ENCODE results near the gene OLFM1.

DNA sequence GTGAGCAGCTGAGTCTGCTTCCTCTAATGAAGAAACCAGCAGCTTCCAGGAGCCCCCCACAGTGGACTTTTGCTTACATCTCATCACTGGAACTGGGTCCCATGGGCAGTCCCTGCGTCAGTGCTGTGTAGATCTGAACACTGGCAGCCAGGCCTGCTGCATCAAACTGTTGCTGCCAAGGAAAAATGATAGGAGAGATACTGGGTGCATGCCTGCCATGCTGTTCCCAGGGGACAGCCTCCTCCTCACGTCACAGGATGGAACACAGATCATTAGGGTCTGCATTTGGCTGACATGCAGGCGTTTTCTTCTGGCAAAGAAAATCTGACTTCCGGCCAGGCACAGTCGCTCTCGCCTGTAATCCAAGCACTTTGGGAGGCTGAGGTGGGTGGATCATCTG is 67.9 kb downstream of the OLFM1 start:
- TF ChIP-seq, protein P1, sequence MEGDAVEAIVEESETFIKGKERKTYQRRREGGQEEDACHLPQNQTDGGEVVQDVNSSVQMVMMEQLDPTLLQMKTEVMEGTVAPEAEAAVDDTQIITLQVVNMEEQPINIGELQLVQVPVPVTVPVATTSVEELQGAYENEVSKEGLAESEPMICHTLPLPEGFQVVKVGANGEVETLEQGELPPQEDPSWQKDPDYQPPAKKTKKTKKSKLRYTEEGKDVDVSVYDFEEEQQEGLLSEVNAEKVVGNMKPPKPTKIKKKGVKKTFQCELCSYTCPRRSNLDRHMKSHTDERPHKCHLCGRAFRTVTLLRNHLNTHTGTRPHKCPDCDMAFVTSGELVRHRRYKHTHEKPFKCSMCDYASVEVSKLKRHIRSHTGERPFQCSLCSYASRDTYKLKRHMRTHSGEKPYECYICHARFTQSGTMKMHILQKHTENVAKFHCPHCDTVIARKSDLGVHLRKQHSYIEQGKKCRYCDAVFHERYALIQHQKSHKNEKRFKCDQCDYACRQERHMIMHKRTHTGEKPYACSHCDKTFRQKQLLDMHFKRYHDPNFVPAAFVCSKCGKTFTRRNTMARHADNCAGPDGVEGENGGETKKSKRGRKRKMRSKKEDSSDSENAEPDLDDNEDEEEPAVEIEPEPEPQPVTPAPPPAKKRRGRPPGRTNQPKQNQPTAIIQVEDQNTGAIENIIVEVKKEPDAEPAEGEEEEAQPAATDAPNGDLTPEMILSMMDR (IDR thresholded peaks at IDR 0.05; ENCODE audit: low read depth, low read length) = no peak
- TF ChIP-seq EZH2phosphoT487 (IDR thresholded peaks at IDR 0.05; ENCODE audit: low read depth) = no peak
